HPDE6-E6E7 (cell line): Measurements from ENCODE around the gene HOXA9.

Source experiments
- DNase-seq: peaks from one replicate; pipeline ENCODE4 v3.0.0; 2011; ENCODE audit warnings: missing footprints; ENCODE audit errors: extremely low spot score

The HOXA9 gene

GRCh38 chr7:27142580-27143022, 22.7 kb downstream of the HOXA9 start:
- no peak for DNase-seq

GRCh38 chr7:27141923-27142579, 23.3 kb downstream of the HOXA9 start:
- no peak for DNase-seq

- DNase-seq, result no peak
These were observed 24.0 kb downstream of the HOXA9 start for GRCh38 chr7:27141137-27141922.

DNA sequence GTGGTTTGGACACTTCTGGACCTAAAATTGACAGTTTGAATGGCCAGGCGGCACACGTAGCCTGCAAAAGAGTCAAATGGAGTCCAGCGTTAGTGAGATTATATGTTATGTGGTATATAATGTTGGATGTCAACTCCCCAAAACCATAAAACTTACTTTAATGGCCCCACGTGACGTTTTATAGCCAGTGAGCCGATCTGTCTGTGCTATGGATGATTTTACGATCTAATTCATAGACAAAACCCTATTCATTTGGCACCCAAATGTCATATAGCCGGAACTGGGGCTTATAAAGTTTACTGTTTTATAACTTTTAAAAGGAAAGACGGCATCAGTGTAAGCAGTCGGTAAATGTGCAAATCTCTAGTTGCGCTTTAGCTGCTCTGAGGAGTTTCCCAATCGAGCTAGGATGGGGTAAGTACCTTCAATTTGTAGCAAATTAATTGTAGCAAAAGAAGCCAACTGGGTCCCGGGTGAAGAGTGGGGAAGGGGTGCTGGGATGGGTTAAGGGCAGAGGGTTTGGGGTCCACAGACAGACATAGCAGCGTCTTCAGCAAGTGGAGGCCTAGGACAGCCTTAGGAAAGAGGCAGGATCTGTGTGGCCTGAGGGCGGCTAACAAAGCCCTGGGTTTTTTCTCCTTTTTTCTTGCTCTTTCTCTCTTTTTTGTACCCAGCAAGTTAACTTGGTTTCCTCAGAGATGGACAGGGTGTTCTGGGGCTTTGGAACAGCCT, 25.0 kb downstream of the HOXA9 start:
- no peak for DNase-seq

DNA sequence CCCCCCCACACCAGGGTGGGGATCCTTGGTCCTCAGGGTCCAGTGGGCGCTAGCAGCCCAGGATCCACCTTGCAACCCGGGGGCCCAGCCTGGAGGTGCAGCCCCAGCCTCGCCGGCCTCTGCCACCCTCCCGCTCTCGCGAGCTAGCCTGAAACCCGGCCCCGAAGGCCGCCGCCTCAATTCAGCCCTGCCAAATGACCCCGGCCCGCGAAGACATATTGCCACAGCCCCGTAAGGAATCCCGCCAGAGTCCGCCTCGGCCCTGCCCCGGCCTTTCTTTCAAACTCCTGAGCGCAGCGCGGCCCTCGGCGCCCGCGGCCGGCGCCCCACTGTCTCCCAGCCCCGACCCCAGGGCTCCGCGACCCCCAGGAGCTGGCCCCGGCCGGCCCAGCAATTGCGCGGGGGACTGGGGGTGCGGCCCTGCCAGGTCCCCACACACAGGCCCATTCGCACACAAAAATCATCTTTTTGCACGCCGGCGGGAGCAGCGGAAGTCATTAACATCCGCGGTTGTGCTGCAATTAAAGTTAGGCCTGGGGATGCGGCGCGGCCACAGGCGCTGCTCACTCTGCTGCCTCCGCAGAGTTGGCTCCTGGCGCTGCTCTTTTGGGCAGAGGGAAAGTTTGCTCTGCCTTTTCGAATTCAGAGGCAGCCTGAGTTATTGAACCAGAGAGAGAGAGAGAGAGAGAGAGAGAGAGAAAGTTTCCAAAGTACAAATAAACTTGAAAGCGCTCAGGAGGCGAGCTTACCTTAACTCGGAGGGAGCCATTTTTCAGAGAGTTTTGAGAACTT, 25.8 kb downstream of the HOXA9 start:
- DNase-seq, result no peak

GRCh38 chr7:27138985-27139333, 26.4 kb downstream of the HOXA9 start:
- DNase-seq, result no peak

- DNase-seq, result no peak
These were observed 26.9 kb downstream of the HOXA9 start for GRCh38 chr7:27138472-27138871.

- no peak for DNase-seq
These were observed 27.6 kb downstream of the HOXA9 start for GRCh38 chr7:27137640-27138315.

- no peak for DNase-seq
These were observed 30.9 kb downstream of the HOXA9 start for GRCh38 chr7:27134392-27134791.

- no peak for DNase-seq
These were observed 31.7 kb downstream of the HOXA9 start for GRCh38 chr7:27133409-27134231.

DNA sequence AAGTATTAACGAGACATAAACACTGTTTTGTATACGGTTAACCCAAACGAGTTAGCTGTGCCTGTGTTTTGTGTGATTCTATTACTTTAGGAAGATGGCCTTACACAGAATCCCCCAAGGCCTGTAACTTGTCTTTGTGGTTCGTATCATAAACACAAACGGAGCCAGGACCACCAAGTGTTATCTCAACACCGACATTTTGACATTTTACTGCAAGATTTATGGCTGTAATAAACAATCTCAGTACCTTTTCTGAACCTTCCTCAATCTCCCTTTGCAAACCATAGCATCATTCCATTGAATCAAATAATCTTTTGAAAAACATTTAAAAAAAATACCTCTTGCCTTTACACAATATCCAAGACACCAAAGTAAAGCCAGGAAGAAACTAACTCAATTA, 32.4 kb downstream of the HOXA9 start:
- no peak for DNase-seq

GRCh38 chr7:27132214-27132613, 33.1 kb downstream of the HOXA9 start:
- DNase-seq, result no peak

DNA sequence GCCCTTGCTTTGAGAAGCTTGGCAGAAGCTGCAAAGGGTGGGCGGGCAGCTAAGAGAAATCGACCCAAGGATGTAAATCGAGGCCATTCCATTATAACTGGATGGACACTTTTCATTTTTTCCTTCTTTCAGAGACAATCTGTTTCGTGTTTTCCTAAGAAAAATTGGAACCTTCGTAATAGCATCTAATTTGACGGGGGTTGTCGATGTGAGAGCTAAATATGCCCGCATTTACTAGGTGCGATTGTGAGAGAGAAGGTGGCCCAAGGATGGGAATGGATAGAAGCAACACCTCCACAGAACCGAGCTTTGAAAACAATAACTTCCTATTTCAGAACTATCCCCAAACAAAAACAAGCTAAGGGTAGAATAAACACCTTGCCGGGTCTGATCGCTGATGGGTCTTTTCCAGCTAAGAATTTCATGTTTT, 33.9 kb downstream of the HOXA9 start:
- no peak for DNase-seq

- no peak for DNase-seq
These were observed 34.6 kb downstream of the HOXA9 start, which contains the start of gene HOXA4 for GRCh38 chr7:27130540-27131389. TSS of gene HOXA4 (minus strand) at chr7:27130757. CDS start at chr7:27130733, 24 bp downstream.

DNA sequence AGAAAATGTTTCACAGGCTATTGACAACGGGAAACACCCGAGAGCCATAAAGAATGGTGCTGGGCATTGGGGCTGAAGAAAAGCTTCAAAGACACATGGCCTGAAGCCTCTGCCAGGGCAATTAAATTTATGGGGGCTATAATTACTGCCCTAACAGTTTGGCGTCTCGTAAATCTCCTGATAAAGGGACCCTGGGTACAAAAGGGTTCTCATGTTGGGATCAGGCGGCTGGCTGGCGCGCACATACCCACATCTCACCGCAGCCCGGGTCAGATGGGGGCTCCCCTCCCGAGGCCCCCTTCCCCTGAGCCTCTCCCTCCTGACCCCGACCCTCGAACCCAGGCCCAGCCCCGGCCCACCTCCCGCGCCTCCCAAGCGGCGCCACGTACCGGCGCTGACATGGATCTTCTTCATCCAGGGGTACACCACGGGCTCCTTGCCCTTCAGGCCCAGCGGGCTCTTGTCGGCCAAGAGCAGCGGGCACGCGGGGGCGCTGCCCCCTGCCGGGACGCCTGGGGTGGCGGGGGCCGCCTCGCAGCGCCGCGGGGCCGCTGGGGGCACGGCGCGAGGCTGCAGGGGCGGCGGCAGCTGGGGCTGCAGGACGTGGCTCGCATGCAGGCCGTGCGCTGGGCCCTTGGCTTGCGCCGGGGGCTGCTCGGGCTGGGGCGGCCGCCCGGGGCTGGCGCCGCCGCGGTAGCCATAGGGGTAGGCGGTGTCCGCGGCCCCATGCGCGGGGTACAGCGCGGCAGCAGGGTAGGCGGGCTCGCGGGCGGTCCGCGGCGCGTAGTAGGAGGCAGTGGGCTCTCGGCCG, 35.4 kb downstream of the HOXA9 start:
- no peak for DNase-seq

DNA sequence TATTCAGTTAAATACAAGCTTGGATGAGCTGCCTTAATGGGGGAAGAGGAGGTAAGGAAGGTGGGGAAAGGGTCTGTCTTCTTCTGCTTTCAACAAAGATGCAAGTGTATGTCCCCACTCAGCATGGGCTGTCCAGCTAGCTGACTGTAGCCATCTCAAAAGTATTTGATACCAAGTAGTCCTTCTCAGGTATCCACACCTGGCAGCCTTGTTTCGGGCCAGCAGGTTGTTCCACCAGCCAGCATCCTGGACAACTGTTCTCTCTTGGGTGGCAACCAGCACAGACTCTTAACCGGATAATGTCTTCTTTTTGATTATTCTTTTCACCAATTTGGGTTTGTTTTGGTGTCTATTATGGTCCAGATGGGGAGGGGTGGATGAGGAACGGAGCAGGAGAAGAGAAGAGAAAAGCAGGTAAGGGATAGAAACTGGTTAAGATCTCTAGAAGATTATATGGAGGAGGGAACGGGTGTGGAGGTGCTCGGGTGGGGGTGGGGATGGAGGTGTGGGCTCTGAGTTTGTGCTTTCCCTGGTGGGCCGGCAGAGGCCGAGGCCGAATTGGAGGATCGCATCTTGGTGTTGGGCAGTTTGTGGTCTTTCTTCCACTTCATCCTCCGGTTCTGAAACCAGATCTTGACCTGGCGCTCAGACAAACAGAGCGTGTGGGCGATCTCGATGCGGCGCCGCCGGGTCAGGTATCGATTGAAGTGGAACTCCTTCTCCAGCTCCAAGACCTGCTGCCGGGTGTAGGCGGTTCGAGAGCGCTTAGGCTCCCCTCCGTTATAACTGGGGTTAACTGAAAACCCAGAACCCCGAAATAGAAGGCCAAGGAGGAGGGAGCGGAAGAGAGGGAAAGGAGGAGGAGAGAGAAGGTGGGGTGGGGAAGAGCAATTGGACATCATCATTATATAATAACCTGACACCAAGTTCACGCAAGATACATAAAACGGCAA, 36.3 kb downstream of the HOXA9 start:
- DNase-seq, result no peak

DNA sequence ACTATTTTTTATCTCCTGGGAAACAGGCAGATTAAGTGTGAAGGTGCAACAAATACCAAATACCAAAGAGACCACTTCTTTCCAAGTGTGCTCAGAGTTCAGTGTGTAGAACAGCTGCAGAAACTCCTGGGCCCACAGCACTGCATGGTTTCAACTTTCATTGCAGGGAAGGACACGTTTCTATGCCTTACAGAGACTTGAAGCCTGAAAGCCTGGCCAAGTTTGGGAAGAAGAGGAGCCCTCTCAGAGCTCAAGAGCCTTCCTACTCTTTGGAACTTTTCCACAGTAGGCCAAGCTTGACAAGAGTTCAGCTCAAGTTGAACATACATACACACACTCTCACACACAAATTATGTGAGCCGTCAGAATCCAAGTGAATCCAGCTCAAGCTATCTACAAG, 37.3 kb downstream of the HOXA9 start:
- no peak for DNase-seq
